Gastrocnemius medialis (tissue), 4 donors: ENCODE data around the gene SPRING1. TPM values are rescaled to one million over a fixed set of nuclear protein-coding genes. Genes with fewer than 3 reads are reported as not detected.

Experiments
- ATAC-seq, 2 donors: fragments of 150-250 bp; one replicate each; pipeline ENCODE4 v1.9.1; 2016
- DNase-seq, 2 donors: peaks; one replicate each; pipeline ENCODE4 v3.0.0-alpha.2; 2019
- H3K27ac ChIP-seq, 4 donors: fragments of 200-600 bp; sonication (generic); 1 replicate in 1 of 4; 2 replicates in 3 of 4; pipeline ENCODE4 v1.5.1; 2016 to 2018; ENCODE audit warnings: mild to moderate bottlenecking in 2 of 4, moderate library complexity in 1 of 4
- H3K27me3 ChIP-seq, 3 donors: fragments of 200-600 bp; sonication (generic) in 2 of 3; 1 replicate in 1 of 3; 2 replicates in 2 of 3; pipeline versions ENCODE4 v1.5.1 to v1.6.0; 2016 to 2019; ENCODE audit warnings: mild to moderate bottlenecking in 1 of 3, moderate library complexity in 1 of 3
- H3K36me3 ChIP-seq, 2 donors: fragments of 200-600 bp; sonication (generic) in 1 of 2; one replicate each; pipeline ENCODE4 v1.5.1; 2017 to 2018
- H3K4me1 ChIP-seq, 2 donors: fragments of 200-600 bp; sonication (generic) in 1 of 2; one replicate each; pipeline ENCODE4 v1.5.1; 2016 to 2017; ENCODE audit warnings: mild to moderate bottlenecking in 2 of 2
- H3K4me3 ChIP-seq, 4 donors: fragments of 200-600 bp; sonication (generic) in 3 of 4; 1 replicate in 1 of 4; 2 replicates in 3 of 4; pipeline ENCODE4 v1.5.1; 2016 to 2019; ENCODE audit warnings: mild to moderate bottlenecking in 2 of 4
- H3K9me3 ChIP-seq, 3 donors: fragments of 200-600 bp; sonication (generic) in 2 of 3; 1 replicate in 1 of 3; 2 replicates in 2 of 3; pipeline ENCODE4 v1.5.1; 2016 to 2019
- CTCF ChIP-seq, 5 experiments: fragments of 450-650 bp in 3 of 5; fragments of 200-600 bp in 2 of 5; sonication (generic) in 2 of 5; IDR thresholded peaks in 4 of 5; conservative IDR thresholded peaks in 1 of 5; 1 replicate in 4 of 5; 2 replicates in 1 of 5; pipeline ENCODE4 v1.5.1; 2016 to 2019; ENCODE audit warnings: antibody characterized with exemption in 5 of 5, mild to moderate bottlenecking in 3 of 5, moderate library complexity in 3 of 5
- POLR2A ChIP-seq, 2 donors: fragments of 450-650 bp; IDR thresholded peaks; one replicate each; pipeline ENCODE4 v1.6.1; 2017; ENCODE audit warnings: antibody characterized with exemption in 2 of 2, mild to moderate bottlenecking in 2 of 2, moderate library complexity in 2 of 2
- in situ Hi-C, 4 donors: fragments of 200-750 bp; cut with MboI; loops; one replicate each; pipeline versions ENCODE4 v1.15.0 to v1.8.0; 2017; ENCODE audit warnings: low sequenced_read_pairs in 4 of 4
- intact Hi-C: fragments of 100-400 bp; cut with DNase I; formaldehyde crosslinking; loops from one replicate; pipeline ENCODE4 v1.15.1; 2023; ENCODE audit warnings: low total_unique reads
- total RNA-seq, 4 donors: library from RNA; depleted of rRNA; stranded (reverse); fragments of >200 nt; gene quantifications; one replicate each; pipeline versions ENCODE4 v1.1.0 to v1.2.3, GENCODE V29; 2016

The SPRING1 gene
- total RNA-seq, 4 donors from 2014 or later = 3.5 to 11.0 (median 8.2) TPM

GRCh38 chr12:116701432-116701831 is 36.4 kb downstream of the SPRING1 start:
- TF ChIP-seq POLR2A (IDR thresholded peaks at IDR 0.05) (no peak), CTCF (IDR thresholded peaks at IDR 0.05 in 4 of 5, conservative IDR thresholded peaks at IDR 0.05 in 1 of 5) (no peak)
- DNase-seq (no peak), ATAC-seq (no peak)
- no peaks in the 10 kb centered on the region for H3K27me3 ChIP-seq
- peaks cover 5% of the 10 kb centered on the region in 2 donors for H3K4me1 ChIP-seq
- no peak overlapping the region for H3K27ac ChIP-seq
- H3K36me3 ChIP-seq = no peaks in the 10 kb centered on the region
- intact Hi-C loops = loop anchor here (5.0 to 10.0 kb wide), 3 partner anchors 181 to 413 kb away; partner anchors contain the start of gene HRK
- H3K9me3 ChIP-seq = no peaks in the 10 kb centered on the region
- no peak overlapping the region for H3K4me3 ChIP-seq
- in situ Hi-C loops = loop anchor here (10.0 to 25.0 kb wide), 5 partner anchors 253 to 714 kb away; no protein-coding TSS in a partner anchor

- ATAC-seq = no peak
- intact Hi-C loops (loop anchor here (5.0 to 10.0 kb wide), 3 partner anchors 182 to 415 kb away; partner anchors contain the start of gene HRK), in situ Hi-C loops (loop anchor here (10.0 to 25.0 kb wide), 5 partner anchors 255 to 713 kb away; no protein-coding TSS in a partner anchor)
- peaks cover 5% of the 10 kb centered on the region in 2 donors for H3K4me1 ChIP-seq
- H3K4me3 ChIP-seq = no peak overlapping the region
- no peaks in the 10 kb centered on the region for H3K36me3 ChIP-seq
- no peaks in the 10 kb centered on the region for H3K9me3 ChIP-seq
- TF ChIP-seq CTCF (IDR thresholded peaks at IDR 0.05 in 4 of 5, conservative IDR thresholded peaks at IDR 0.05 in 1 of 5) = no peak
- no peak for TF ChIP-seq POLR2A (IDR thresholded peaks at IDR 0.05)
- no peak for DNase-seq
- H3K27ac ChIP-seq = no peak overlapping the region
- H3K27me3 ChIP-seq = peaks cover 0 to 4% (median 0%) of the 10 kb centered on the region in 3 donors
Measured at GRCh38 chr12:116700066-116700465, 37.8 kb downstream of the SPRING1 start.

GRCh38 chr12:116698554-116699075 is 39.3 kb downstream of the SPRING1 start:
- Histone ChIP-seq H3K27ac (no peak overlapping the region), H3K27me3 (peaks cover 4 to 11% (median 10%) of the 10 kb centered on the region in 3 donors), H3K36me3 (no peaks in the 10 kb centered on the region), H3K9me3 (no peaks in the 10 kb centered on the region), H3K4me1 (peaks cover 8% of the 10 kb centered on the region in 2 donors), H3K4me3 (no peak overlapping the region)
- TF ChIP-seq CTCF (IDR thresholded peaks at IDR 0.05 in 4 of 5, conservative IDR thresholded peaks at IDR 0.05 in 1 of 5) = no peak
- TF ChIP-seq POLR2A (IDR thresholded peaks at IDR 0.05) = no peak
- ATAC-seq (no peak), DNase-seq (no peak)
- in situ Hi-C loops (no loop called here), intact Hi-C loops (no loop called here)

GRCh38 chr12:116698116-116698515 is 39.8 kb downstream of the SPRING1 start:
- in situ Hi-C loops = no loop called here
- intact Hi-C loops = no loop called here
- H3K9me3 ChIP-seq = no peaks in the 10 kb centered on the region
- H3K4me1 ChIP-seq = peaks cover 13% of the 10 kb centered on the region in 2 donors
- H3K27ac ChIP-seq = no peak overlapping the region
- DNase-seq = no peak
- TF ChIP-seq CTCF (IDR thresholded peaks at IDR 0.05 in 4 of 5, conservative IDR thresholded peaks at IDR 0.05 in 1 of 5) = no peak
- TF ChIP-seq POLR2A (IDR thresholded peaks at IDR 0.05) = no peak
- H3K36me3 ChIP-seq = no peaks in the 10 kb centered on the region
- ATAC-seq = no peak
- H3K4me3 ChIP-seq = no peak overlapping the region
- peaks cover 9 to 16% (median 15%) of the 10 kb centered on the region in 3 donors for H3K27me3 ChIP-seq
